Activated B cell treated with CpG ODN at 0.5 μM for 24 hours (primary cell): ENCODE results near the gene JAZF1. TPM values are rescaled to one million over a fixed set of nuclear protein-coding genes. Genes with fewer than 3 reads are reported as not detected.

Experiments
- ATAC-seq: fragments of 200-7000 bp; cut with Tn5 transposase; one replicate; pipeline ENCODE4 v1.10.0; 2021; ENCODE audit warnings: low read depth, mild to moderate bottlenecking, moderate library complexity
- CTCF ChIA-PET: fragments of 350-600 bp; sonication (Branson Sonifier 250); formaldehyde crosslinking; loops from one replicate; lab custom pipeline; 2021; ENCODE audit warnings: antibody characterized with exemption; lab: Charles Lee
- POLR2A ChIA-PET: fragments of 350-600 bp; sonication (Branson Sonifier 250); formaldehyde crosslinking; loops from one replicate; lab custom pipeline; 2021; ENCODE audit warnings: antibody characterized with exemption; lab: Charles Lee
- DNase-seq: peaks from one replicate; pipeline ENCODE4 v3.0.0; 2022
- H3K27ac Mint-ChIP-seq: one replicate; pipeline ENCODE4 v1.8.0; 2020; ENCODE audit warnings: mixed read lengths
- H3K27me3 Mint-ChIP-seq: one replicate; pipeline ENCODE4 v1.8.0; 2021; ENCODE audit warnings: mixed read lengths
- H3K36me3 Mint-ChIP-seq: one replicate; pipeline ENCODE4 v1.8.0; 2021; ENCODE audit warnings: low read depth, mixed read lengths
- H3K4me1 Mint-ChIP-seq: one replicate; pipeline ENCODE4 v1.8.0; 2021; ENCODE audit warnings: mixed read lengths
- H3K4me3 Mint-ChIP-seq: one replicate; pipeline ENCODE4 v1.8.0; 2020; ENCODE audit warnings: mild to moderate bottlenecking, mixed read lengths
- H3K9me3 Mint-ChIP-seq: one replicate; pipeline ENCODE4 v1.8.0; 2020; ENCODE audit warnings: mixed read lengths
- CTCF ChIP-seq: fragments of 200-600 bp; IDR thresholded peaks from one replicate; pipeline ENCODE4 v1.8.0; 2022; ENCODE audit warnings: antibody characterized with exemption, mild to moderate bottlenecking
- intact Hi-C: fragments of 100-400 bp; cut with micrococcal nuclease; formaldehyde crosslinking; loops from one replicate; pipeline ENCODE4 v1.15.1; 2024
- total RNA-seq: library from RNA; stranded (reverse); gene quantifications from 2 replicates; pipeline ENCODE4 v1.2.3, GENCODE V29; 2022

JAZF1 gene
- total RNA-seq, 1 donor from 2014 or later: 54.8 TPM

GRCh38 chr7:28024786-28025334 is 155.7 kb downstream of the JAZF1 start:
- no peaks in the 10 kb centered on the region for H3K9me3 Mint-ChIP-seq
- POLR2A ChIA-PET: no interaction called here
- no peak overlapping the region for H3K4me3 Mint-ChIP-seq
- no peaks in the 10 kb centered on the region for H3K27me3 Mint-ChIP-seq
- H3K36me3 Mint-ChIP-seq: peaks cover 42% of the 10 kb centered on the region
- no peak for ATAC-seq
- CTCF ChIA-PET: interaction anchor here (0.8 to 1.6 kb wide), 2 partner anchors 71 to 73 kb away, joined by 3 to 4 read pairs; no protein-coding TSS in a partner anchor
- intact Hi-C loops: loop anchor here (5.0 kb wide), 1 partner anchor 103 kb away; no protein-coding TSS in a partner anchor
- DNase-seq: no peak
- H3K4me1 Mint-ChIP-seq: peaks cover 17% of the 10 kb centered on the region
- no peak for TF ChIP-seq CTCF
- H3K27ac Mint-ChIP-seq: no peak overlapping the region

DNA sequence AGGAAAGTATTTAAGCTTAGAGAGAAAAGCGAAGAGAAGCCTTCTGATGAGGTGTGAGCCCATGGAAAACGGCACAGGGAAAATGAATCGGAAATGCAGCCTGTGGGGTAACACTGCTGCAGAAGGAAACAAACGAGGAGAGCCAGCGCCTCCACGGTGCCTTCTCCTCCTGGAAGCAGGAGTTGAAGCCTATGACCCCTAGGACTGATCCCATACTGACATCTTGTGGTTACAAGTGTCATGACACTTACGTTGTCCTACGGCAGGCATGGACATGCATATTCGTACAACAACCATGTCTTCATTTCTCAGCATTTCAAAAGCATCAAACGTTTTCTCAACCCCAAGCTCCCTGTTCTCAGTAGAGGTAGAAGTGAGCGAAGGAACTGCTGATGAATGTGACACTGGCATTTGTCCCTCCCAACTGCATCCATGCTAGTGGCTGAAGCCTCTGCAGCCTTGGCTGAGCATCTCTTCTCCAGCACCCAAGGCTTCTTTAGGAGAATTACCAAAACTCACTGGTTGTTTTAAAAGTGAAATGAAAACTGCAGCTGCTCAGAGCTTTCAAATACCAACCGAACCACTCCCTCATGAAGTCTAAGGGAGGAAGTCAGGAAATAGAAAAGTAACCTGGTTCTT is 160.2 kb downstream of the JAZF1 start:
- intact Hi-C loops: loop anchor here (1.0 to 5.0 kb wide), 5 partner anchors 98 to 824 kb away; partner anchors contain the start of gene TAX1BP1
- no peaks in the 10 kb centered on the region for H3K9me3 Mint-ChIP-seq
- ChIA-PET POLR2A (no interaction called here), CTCF (interaction anchor here (0.6 to 2.1 kb wide), 12 partner anchors 9 to 825 kb away, joined by 3 to 16 read pairs (median 3); no protein-coding TSS in a partner anchor)
- ATAC-seq (peak; percentile 77), DNase-seq (no peak)
- H3K36me3 Mint-ChIP-seq: peaks cover 56% of the 10 kb centered on the region
- no peak for TF ChIP-seq CTCF
- H3K4me1 Mint-ChIP-seq: peaks cover 9% of the 10 kb centered on the region
- no peak overlapping the region for H3K4me3 Mint-ChIP-seq
- no peak overlapping the region for H3K27ac Mint-ChIP-seq
- no peaks in the 10 kb centered on the region for H3K27me3 Mint-ChIP-seq

DNA sequence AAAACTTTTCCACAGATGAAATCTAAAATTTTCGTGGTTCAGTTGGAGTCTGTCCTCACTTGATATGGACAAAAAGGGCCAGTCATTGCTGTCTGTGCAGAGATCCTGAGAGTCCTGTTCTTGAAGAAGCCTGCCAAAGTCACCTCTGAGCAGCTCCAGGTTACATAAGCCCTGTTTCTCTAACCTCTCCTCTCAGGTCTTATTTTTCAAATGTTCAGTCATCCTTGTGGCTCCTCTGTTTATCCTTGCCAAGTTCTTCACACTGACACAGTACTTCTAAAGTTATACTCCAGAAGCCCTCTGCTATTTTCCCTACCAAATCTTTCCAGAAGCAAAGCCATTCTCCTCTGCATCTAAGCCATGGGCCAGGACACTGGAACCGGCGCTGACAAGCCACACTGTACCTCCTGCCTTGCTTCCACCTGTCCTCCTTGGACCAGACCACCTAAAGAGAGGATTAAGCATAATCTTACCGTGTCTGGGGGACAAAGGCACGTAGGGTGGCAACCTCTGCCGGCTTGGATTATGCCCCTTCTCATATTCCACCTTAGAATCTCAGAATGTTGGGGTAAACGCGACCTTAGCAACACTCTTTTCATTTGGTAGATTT is 161.6 kb downstream of the JAZF1 start:
- no peak overlapping the region for H3K27ac Mint-ChIP-seq
- no peaks in the 10 kb centered on the region for H3K27me3 Mint-ChIP-seq
- peaks cover 13% of the 10 kb centered on the region for H3K4me1 Mint-ChIP-seq
- intact Hi-C loops: no loop called here
- no peak for TF ChIP-seq CTCF
- H3K9me3 Mint-ChIP-seq: peaks cover 4% of the 10 kb centered on the region
- ATAC-seq: no peak
- H3K4me3 Mint-ChIP-seq: no peak overlapping the region
- DNase-seq: no peak
- POLR2A ChIA-PET: no interaction called here
- H3K36me3 Mint-ChIP-seq: peaks cover 66% of the 10 kb centered on the region
- CTCF ChIA-PET: interaction anchor here (1.4 to 2.1 kb wide), 3 partner anchors 11 to 244 kb away, joined by 4 to 5 read pairs (median 5); no protein-coding TSS in a partner anchor

DNA sequence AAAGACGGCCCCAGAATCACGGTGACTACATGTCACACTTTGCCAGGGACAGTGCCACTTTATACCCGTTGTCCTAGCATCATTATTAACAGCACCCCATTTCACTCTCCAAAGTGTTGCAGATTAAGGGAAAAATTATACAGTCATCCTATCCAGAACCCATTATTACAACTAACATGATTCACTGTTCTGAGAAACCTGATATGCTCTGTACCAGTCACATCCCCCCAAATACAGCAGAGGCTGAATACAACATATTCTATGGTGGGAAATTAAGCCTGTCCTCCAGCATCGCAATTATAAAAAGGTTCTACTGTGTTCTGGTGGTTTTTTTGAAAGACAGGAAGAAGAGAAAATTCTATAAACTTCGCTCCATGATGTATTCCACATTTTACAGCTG is 162.1 kb downstream of the JAZF1 start:
- no peak overlapping the region for H3K4me3 Mint-ChIP-seq
- no peak overlapping the region for H3K27ac Mint-ChIP-seq
- DNase-seq (no peak), ATAC-seq (no peak)
- ChIA-PET POLR2A (no interaction called here), CTCF (interaction anchor here (1.8 kb wide), 1 partner anchor 243 kb away, joined by 4 read pairs; no protein-coding TSS in a partner anchor)
- peaks cover 16% of the 10 kb centered on the region for H3K4me1 Mint-ChIP-seq
- H3K27me3 Mint-ChIP-seq: no peaks in the 10 kb centered on the region
- no peak for TF ChIP-seq CTCF
- intact Hi-C loops: no loop called here
- H3K36me3 Mint-ChIP-seq: peaks cover 66% of the 10 kb centered on the region
- peaks cover 4% of the 10 kb centered on the region for H3K9me3 Mint-ChIP-seq

- no peak for TF ChIP-seq CTCF
- intact Hi-C loops: no loop called here
- no peak overlapping the region for H3K27ac Mint-ChIP-seq
- H3K4me3 Mint-ChIP-seq: no peak overlapping the region
- H3K36me3 Mint-ChIP-seq: peaks cover 67% of the 10 kb centered on the region
- ATAC-seq (no peak), DNase-seq (no peak)
- CTCF ChIA-PET: interaction anchor here (1.8 kb wide), 1 partner anchor 243 kb away, joined by 4 read pairs; no protein-coding TSS in a partner anchor
- peaks cover 4% of the 10 kb centered on the region for H3K9me3 Mint-ChIP-seq
- POLR2A ChIA-PET: no interaction called here
- peaks cover 20% of the 10 kb centered on the region for H3K4me1 Mint-ChIP-seq
- H3K27me3 Mint-ChIP-seq: no peaks in the 10 kb centered on the region
These were observed 162.6 kb downstream of the JAZF1 start for GRCh38 chr7:28018020-28018419.
